Endodermal cell (in vitro differentiated cells): Measurements from ENCODE around the gene KLHL26. TPM values are rescaled to one million over a fixed set of nuclear protein-coding genes. Genes with fewer than 3 reads are reported as not detected.

ENCODE experiments used
- DNase-seq: peaks from one replicate; pipeline ENCODE4 v3.0.0-alpha.2; 2017
- H3K27ac ChIP-seq: 2 replicates; pipeline ENCODE4 v1.5.1; 2013; ENCODE audit warnings: mild to moderate bottlenecking, low read depth, low read length, moderate library complexity
- H3K27me3 ChIP-seq: 2 replicates; pipeline ENCODE4 v1.6.1; 2013; ENCODE audit warnings: mild to moderate bottlenecking, low read length, moderate library complexity; ENCODE audit not compliant: insufficient read depth, control insufficient read depth, poor library complexity, severe bottlenecking
- H3K36me3 ChIP-seq: 2 replicates; pipeline ENCODE4 v1.7.0; 2013; ENCODE audit warnings: mild to moderate bottlenecking, low read length, moderate library complexity; ENCODE audit not compliant: control insufficient read depth, insufficient read depth
- H3K4me1 ChIP-seq: one replicate; pipeline ENCODE4 v1.7.0; 2013; ENCODE audit warnings: low read length; ENCODE audit not compliant: control insufficient read depth, insufficient read depth
- H3K4me3 ChIP-seq: 2 replicates; pipeline ENCODE4 v1.5.1; 2013; ENCODE audit warnings: mild to moderate bottlenecking, low read length, moderate library complexity
- H3K9ac ChIP-seq: 2 replicates; pipeline ENCODE4 v1.6.1; 2013; ENCODE audit warnings: mild to moderate bottlenecking, low read length, moderate library complexity; ENCODE audit not compliant: poor library complexity, severe bottlenecking; ENCODE audit errors: extremely low read depth
- H3K9me3 ChIP-seq: 2 replicates; pipeline ENCODE4 v1.6.1; 2013; ENCODE audit warnings: mild to moderate bottlenecking, low read length, moderate library complexity; ENCODE audit not compliant: control insufficient read depth
- H3K27ac Mint-ChIP-seq: 2 replicates; pipeline ENCODE4 v1.8.0; 2020; ENCODE audit warnings: mixed read lengths
- H3K27me3 Mint-ChIP-seq: 2 replicates; pipeline ENCODE4 v1.8.0; 2021; ENCODE audit warnings: mild to moderate bottlenecking, mixed read lengths; ENCODE audit not compliant: insufficient read depth
- H3K36me3 Mint-ChIP-seq: 2 replicates; pipeline ENCODE4 v1.8.0; 2020; ENCODE audit warnings: low read depth, mixed read lengths
- H3K4me1 Mint-ChIP-seq: 2 replicates; pipeline ENCODE4 v1.8.0; 2020; ENCODE audit warnings: mixed read lengths
- H3K4me3 Mint-ChIP-seq: 2 replicates; pipeline ENCODE4 v1.8.0; 2020; ENCODE audit warnings: mild to moderate bottlenecking, moderate library complexity, mixed read lengths
- H3K9me3 Mint-ChIP-seq: 2 replicates; pipeline ENCODE4 v1.8.0; 2020; ENCODE audit warnings: mild to moderate bottlenecking, mixed read lengths
- CTCF ChIP-seq: fragments of 200-600 bp; sonication (generic); conservative IDR thresholded peaks from 2 replicates; pipeline ENCODE4 v1.5.0; 2021; ENCODE audit warnings: antibody characterized with exemption, mild to moderate bottlenecking
- WGBS, 2 experiments: methylation state at CpG; one replicate each; pipeline versions ENCODE4 v1.1.5 to v1.1.7; 2013; ENCODE audit warnings: missing lambda C conversion rate in 2 of 2, mixed read lengths in 1 of 2; ENCODE audit not compliant: insufficient coverage in 1 of 2, insufficient read length in 1 of 2; 5-methylcytosine and 5-hydroxymethylcytosine counted together
- total RNA-seq, 2 donors: library from RNA; stranded (reverse); fragmentation: NEBNext Ultra II Directional in 1 of 2; extraction: Animal tissue kit (Norgen Biotek cat#: 25700) in 1 of 2; gene quantifications; 2 replicates in 1 of 2; 3 replicates in 1 of 2; pipeline ENCODE4 v1.2.1, GENCODE V29; 2021

KLHL26 gene
- total RNA-seq, 2 donors from 2014 or later, result 9.4 to 11.2 TPM

DNA sequence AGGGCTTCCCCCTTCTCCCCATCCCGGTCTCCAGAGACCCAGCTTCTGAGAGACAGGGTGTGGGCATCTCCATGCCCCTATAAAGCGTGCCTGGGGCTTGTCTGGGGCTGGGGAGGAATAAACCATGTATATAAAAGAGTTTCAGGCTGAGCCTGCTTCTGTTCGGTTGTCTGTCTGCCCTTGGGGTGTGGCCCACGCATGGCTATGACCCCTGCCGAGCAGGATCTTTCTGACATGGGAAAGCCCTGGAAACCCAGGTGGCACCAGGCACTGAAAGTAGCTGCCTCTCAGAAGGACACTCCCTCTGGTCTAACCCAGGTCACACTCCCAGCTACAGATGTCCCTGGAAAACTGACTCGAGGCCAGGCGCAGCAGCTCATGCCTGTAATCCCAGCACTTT lies 15.9 kb upstream of the KLHL26 start:
- H3K27me3 Mint-ChIP-seq, result peaks cover 25% of the 10 kb centered on the region
- Histone ChIP-seq H3K36me3 (no peaks in the 10 kb centered on the region), H3K9ac (no peak overlapping the region), H3K9me3 (no peaks in the 10 kb centered on the region), H3K27me3 (peaks cover 4% of the 10 kb centered on the region), H3K4me3 (no peak overlapping the region), H3K4me1 (no peaks in the 10 kb centered on the region), H3K27ac (no peak overlapping the region)
- no peak overlapping the region for H3K27ac Mint-ChIP-seq
- no peak for DNase-seq
- no peaks in the 10 kb centered on the region for H3K4me1 Mint-ChIP-seq
- WGBS, 2 experiments, result 84 to 89% methylated on average over 3 to 7 of the region's 7 CpGs
- H3K36me3 Mint-ChIP-seq, result no peaks in the 10 kb centered on the region
- no peak overlapping the region for H3K4me3 Mint-ChIP-seq
- no peak for TF ChIP-seq CTCF
- no peaks in the 10 kb centered on the region for H3K9me3 Mint-ChIP-seq

DNA sequence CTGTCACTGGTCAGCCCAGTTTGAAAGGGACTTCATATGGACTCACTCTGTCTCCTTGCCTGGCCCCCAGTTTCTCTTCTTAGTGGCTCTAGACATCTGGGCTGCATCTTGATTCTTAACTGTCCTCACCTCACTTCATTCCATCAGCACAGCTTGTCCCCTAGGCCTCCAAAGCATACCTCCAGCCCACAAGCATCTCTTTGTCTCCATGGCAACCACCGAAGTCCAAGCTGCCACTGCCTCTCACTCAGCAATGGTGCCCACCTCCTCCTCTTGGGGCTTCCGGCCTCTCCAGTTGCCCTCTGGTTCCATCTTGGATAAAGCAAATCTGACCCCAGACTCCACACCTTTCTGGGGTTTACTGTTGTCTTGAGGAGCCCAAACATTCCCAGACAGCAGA lies 9.9 kb upstream of the KLHL26 start:
- Histone ChIP-seq H3K9ac (no peak overlapping the region), H3K36me3 (no peaks in the 10 kb centered on the region), H3K4me3 (no peak overlapping the region), H3K9me3 (no peaks in the 10 kb centered on the region), H3K4me1 (no peaks in the 10 kb centered on the region), H3K27ac (no peak overlapping the region), H3K27me3 (no peaks in the 10 kb centered on the region)
- no peaks in the 10 kb centered on the region for H3K9me3 Mint-ChIP-seq
- WGBS, 2 experiments, result 85 to 86% methylated on average over 1 to 2 of the region's 2 CpGs
- H3K36me3 Mint-ChIP-seq, result no peaks in the 10 kb centered on the region
- H3K4me3 Mint-ChIP-seq, result no peak overlapping the region
- peaks cover 35% of the 10 kb centered on the region for H3K27me3 Mint-ChIP-seq
- TF ChIP-seq CTCF, result no peak
- H3K4me1 Mint-ChIP-seq, result no peaks in the 10 kb centered on the region
- H3K27ac Mint-ChIP-seq, result no peak overlapping the region
- no peak for DNase-seq

DNA sequence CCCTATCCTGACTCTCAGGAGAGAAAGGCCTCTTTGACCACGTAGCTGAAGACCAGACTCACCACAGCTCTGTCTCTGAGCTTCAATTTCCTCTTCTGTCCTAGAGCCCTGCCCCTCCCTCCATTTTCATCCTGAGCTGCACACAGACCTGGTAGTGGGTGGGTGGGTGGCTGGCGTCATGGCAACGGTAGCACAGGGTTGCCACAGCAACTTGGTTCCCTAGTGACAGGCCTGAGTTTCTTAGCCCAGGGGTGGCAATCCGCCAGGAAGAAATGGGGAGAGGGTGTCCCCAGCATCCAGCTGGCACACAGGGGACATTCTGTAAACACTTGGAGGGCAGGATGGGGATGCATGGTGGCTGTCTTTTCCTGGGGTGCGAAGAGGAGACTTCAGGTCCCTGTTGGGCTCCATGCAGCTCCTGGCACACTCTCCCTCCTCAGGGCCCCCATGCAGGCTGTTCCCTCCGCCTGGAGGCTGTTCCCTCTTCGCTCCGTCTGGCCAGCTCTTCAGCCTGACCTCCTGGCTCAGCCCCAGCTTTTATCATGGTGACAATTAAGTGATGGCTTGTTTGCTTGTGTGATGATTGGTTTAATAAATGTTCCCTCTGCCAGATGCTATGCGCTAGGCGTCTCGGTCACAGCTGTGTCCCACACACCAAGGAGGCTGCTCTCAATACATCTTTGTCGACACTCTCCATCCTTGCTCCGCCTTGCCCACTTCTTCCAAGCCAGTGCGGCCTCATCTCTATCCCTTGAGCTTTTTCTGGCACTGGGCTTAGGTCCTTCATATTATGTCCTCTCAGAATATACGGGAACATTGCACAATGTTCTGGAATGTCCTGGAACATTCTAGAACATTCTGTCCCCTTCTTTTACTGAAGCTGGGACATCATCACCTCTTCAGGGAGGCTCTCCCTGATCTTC lies 7.4 kb upstream of the KLHL26 start:
- no peak for TF ChIP-seq CTCF
- peak overlapping the region; percentile 75 for H3K27ac ChIP-seq
- H3K9me3 ChIP-seq, result no peaks in the 10 kb centered on the region
- peaks cover 43% of the 10 kb centered on the region for H3K27me3 Mint-ChIP-seq
- no peak overlapping the region for H3K9ac ChIP-seq
- no peak overlapping the region for H3K27ac Mint-ChIP-seq
- no peaks in the 10 kb centered on the region for H3K36me3 Mint-ChIP-seq
- H3K4me1 Mint-ChIP-seq, result no peaks in the 10 kb centered on the region
- no peaks in the 10 kb centered on the region for H3K4me1 ChIP-seq
- peaks cover under 1% of the 10 kb centered on the region for H3K27me3 ChIP-seq
- no peak for DNase-seq
- no peaks in the 10 kb centered on the region for H3K36me3 ChIP-seq
- H3K9me3 Mint-ChIP-seq, result no peaks in the 10 kb centered on the region
- no peak overlapping the region for H3K4me3 Mint-ChIP-seq
- H3K4me3 ChIP-seq, result no peak overlapping the region
- 90 to 91% methylated on average over 11 to 15 of the region's 15 CpGs for WGBS, 2 experiments
